GF-D8 (cell line): ENCODE measurements around the gene CCDC57.

Experiments used
- DNase-seq: peaks from one replicate; lab custom pipeline; 2025; lab: John Stamatoyannopoulos, UW

Gene CCDC57

GRCh38 chr17:82105882-82106687 lies 106.6 kb downstream of the CCDC57 start:
- DNase-seq = peak; percentile 75

DNA sequence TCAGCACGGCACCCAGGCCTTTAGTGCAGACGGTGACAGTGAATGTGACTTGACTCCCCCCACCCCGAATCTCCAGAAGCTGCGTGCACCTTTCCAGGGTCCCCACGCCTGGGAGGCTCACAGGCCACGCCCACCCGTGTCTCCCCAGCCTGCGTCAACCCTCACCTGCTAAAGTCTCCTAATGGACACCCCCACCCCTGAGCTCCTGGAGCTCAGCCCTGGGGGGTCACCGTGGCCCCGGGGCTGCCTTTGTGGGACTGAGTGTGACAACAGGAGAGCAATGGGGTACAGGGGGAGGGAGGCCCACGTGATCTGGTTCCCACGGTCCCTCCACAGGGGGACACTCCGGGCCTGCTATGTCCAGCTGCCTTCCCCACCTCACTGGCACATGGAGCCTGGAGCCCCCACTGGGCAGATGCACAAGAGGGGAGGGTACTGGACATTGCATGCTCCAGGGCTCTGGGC lies 107.2 kb downstream of the CCDC57 start:
- DNase-seq = no peak

- DNase-seq = no peak
These were observed 107.7 kb downstream of the CCDC57 start for GRCh38 chr17:82104797-82105416.

DNA sequence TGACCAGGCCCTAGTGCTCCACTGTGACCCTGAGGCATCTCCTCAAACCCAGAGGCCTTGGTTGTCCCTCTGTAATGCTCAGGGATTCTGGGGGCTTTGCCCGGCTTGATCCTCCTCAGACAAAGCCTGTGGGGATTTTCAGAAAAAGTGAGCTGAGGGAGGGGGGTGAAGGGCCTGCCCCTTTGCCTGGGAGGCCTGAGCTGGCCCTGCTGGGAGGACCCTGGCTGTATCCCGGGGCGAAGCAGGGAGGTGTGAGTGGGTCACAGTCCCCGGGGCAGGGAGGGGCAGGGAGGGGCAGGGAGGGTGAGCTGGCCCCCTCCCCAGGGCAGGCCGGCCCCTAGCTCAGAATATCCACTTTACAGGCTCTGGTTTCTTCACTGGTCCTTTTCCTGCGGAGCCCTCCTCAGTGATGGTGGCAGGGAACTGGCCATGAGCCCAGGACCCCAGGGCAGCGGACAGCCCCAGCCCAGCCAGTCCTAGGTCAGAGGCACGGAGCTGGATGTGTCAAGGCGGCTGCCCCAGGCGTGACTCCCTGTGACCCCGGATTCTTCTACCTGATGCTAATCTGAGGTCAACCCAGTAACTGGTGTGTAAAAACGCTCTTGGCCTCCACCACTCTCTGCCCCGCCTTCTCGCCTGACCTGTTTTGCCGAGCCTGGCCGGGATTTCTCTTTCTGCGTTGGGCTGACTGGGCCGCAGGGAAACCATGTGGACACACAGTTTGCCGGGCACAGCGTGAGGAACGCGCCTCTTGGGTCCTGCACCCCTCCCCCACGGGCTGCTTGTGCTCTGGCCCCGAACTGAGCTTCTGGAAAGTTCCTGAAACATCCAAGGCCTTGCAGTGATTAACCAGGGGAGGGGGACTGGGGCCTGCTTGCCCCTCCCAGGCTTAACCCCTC lies 108.8 kb downstream of the CCDC57 start:
- DNase-seq = no peak

GRCh38 chr17:82101767-82102679 lies 110.6 kb downstream of the CCDC57 start:
- DNase-seq = no peak

DNA sequence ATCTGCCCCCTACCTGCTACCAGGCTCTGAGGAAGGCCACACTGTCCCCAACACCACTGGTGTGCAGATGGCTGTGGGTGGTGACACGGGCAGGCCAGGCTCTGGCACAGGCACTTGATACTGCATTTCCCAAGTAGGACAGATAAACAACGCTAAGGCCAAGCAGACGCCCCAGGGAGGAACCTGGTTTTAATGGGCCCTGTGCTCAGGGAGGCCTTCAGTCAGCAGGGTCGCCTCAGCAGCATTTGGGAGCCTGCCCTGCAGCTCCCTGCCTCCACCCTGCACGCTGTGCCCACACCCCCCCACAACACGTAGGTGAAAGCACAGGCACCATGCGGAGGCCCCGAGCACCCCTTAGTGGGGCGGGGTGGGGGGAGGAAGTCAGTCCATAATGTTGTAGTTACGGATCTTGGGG lies 111.3 kb downstream of the CCDC57 start:
- no peak for DNase-seq

- DNase-seq = no peak
These were observed 111.9 kb downstream of the CCDC57 start for GRCh38 chr17:82100502-82101298.

DNA sequence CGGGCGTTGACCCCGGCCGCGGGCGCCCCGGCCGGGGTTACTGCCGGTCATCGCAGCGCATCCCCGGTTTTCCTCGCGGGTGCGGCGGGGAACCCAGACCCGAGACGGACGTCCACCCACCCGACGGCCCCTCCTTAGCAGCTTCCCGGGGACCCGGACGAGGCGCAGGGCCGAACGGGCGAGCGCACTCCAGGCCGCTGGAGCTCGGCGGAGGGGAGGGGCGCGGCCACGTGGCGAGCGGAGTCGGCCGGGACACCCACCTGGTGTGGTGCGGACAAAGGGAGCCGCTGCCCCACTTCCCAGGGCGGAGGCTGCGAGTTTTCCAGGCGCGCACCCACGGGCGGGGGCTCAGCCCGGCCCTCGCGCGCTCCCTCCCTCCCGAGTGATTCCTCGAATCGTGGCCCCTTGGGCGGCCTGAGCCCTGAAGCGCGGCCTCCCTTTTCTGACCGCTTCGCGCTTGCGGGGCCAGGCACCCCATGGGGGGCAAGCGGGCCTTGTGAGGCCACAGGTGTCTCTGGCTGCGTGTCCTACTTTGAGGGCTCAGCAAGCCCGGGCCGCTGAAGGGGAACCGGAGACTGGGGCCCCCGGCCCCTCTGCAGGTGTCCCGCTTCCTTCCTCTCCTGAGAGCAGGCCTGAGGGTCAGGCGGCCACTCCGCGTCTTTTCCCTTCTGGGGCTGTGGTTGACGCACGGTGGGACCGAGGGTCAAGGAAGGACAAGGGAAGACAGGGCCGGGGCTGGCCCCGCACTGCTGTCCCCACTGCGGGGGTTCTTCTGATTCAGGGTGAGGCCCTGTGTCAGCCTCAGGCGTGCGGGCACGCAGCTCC lies 113.5 kb downstream of the CCDC57 start:
- no peak for DNase-seq

- DNase-seq = peak; percentile 78
These were observed 114.3 kb downstream of the CCDC57 start, which contains the start of gene FASN for GRCh38 chr17:82098169-82098938. Gene FASN (minus strand): TSS chr17:82098236. CDS start chr17:82096445, 1,791 bp downstream.

DNA sequence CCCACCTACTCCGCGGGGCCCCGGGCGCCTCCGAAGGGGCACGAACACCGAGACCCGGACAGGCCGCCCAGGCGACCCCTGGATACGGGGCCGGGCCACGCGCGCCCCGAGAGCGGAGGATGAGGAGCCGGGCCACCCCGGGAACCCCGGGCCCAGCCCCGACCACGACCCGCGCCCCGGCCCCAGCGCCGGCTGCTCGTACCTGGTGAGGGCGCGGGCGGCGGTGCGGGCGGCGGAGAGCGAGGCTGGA lies 114.8 kb downstream of the CCDC57 start:
- no peak for DNase-seq

- DNase-seq = no peak
These were observed 115.3 kb downstream of the CCDC57 start for GRCh38 chr17:82097184-82097918.

- no peak for DNase-seq
These were observed 115.9 kb downstream of the CCDC57 start for GRCh38 chr17:82096709-82097183.

DNA sequence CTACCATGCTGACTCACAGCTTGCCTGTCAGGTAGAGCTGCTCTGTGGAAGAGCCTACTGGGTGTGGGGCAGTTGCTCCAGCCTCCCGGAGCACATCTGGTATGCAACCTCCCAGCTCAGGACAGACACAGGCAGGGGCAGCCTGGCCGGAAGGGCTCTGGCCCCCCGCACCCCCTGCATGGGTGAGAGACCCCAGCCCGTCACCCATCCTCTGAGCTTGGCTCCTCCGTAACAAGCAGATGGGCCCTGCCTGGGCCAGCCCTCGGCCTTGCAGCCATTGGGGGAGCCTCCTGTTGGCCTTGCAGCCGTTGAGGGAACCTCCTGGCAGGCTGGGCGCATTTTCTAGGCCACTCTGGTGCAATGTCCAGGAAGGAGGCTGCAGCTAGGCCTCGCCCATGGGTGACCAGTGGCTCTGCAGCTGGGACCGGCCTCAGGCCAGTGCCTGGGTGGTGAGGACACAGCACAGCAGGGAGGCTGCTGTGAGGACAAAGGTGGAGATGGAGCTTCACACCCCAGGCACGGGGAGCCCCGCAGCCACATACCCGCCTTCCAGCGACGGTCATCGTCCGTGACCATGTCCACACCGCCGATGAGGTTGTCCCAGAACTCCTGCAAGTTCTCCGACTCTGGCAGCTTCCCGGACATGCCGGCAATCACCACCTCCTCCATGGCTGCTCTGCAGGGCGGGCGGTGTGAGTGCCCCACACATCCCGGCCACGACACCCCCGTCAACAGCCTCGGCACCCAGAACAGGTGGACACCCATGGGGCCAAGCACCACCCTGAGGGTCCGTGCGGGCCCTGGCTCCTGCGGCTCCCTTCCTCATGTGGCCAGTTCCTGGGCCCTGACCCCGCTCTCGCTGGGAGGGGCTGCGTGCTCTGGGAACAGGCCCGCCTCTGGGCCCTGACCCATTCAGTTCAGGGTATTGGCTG lies 116.6 kb downstream of the CCDC57 start:
- no peak for DNase-seq

- no peak for DNase-seq
These were observed 117.5 kb downstream of the CCDC57 start for GRCh38 chr17:82094931-82095776.

DNA sequence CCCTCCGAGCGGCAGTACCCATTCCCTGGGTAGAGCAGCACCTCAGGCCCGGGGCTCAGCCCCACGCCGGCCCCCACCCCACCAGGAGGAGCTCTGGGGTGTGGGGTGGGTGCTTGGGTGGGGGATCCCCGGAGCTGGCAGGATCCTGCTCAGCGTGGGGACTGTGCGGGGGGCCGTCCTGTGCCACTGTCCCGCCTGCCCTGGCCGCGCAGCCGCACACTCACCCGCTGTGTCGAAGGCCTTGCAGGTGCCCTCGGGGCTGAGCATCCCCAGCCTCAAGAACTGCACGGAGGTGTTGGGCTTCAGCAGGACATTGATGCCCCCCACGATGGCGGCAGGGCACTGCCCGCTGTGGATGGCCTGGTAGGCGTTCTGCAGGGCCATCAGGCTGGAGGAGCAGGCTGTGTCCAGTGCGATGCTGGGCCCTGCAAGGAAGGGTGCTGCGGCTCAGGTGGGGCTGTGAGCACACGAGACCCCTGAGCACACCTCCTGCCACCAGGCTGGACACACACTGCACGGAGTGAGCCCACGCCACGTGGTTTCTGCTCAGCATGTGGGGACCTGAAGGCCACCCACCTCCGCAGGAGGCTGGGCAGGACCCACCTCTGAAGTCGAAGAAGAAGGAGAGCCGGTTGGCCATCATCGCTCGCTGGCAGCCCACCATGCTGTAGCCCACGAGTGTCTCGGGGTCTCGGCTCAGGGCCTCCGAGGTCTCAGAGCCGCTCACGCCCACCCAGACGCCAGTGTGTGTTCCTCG lies 119.5 kb downstream of the CCDC57 start:
- DNase-seq = no peak
